GM12891 (cell line): Measurements from ENCODE around the gene FLYWCH1.
A peak's percentile ranks its signal among the peaks of the same experiment; 100 is the strongest.

Experiments
- POLR2A ChIP-seq: IDR thresholded peaks from 2 replicates; pipeline ENCODE4 v1.6.1; 2011; ENCODE audit warnings: low read depth, low read length, control low read depth
- POLR2AphosphoS5 ChIP-seq: IDR thresholded peaks from 2 replicates; pipeline ENCODE4 v1.6.1; 2011; ENCODE audit warnings: low read depth, low read length, control low read depth
- POU2F2 ChIP-seq: IDR thresholded peaks from 2 replicates; pipeline ENCODE4 v1.6.1; 2011; ENCODE audit warnings: low read depth, mild to moderate bottlenecking, control low read depth, low read length, moderate library complexity
- TAF1 ChIP-seq: IDR thresholded peaks from 2 replicates; pipeline ENCODE4 v1.6.1; 2011; ENCODE audit warnings: low read depth, low read length, control low read depth

GRCh38 chr16:2968738-2969544 lies 57.2 kb downstream of the FLYWCH1 start, which contains the start of gene PAQR4:
- TF ChIP-seq POLR2A (no peak), POU2F2 (peak; percentile 90), POLR2AphosphoS5 (no peak), TAF1 (peak; percentile 33; the same call in 1 of the 2 replicates)
